K562 (cell line): ENCODE data around the gene CLNK. TPM values are rescaled to one million over a fixed set of nuclear protein-coding genes. Genes with fewer than 3 reads are reported as not detected.

ENCODE experiments used
- ATF2 ChIP-seq: sonication (generic); formaldehyde crosslinking; IDR thresholded peaks from 2 replicates; pipeline ENCODE4 v1.8.1; 2022; ENCODE audit warnings: missing genetic modification reagents
- CREB3 ChIP-seq: fragments of 450-650 bp; conservative IDR thresholded peaks from 2 replicates; pipeline ENCODE4 v1.6.1; 2016; ENCODE audit warnings: missing genetic modification characterization, low read depth, mild to moderate bottlenecking, missing compliant biosample characterization, moderate library complexity
- GTF2A2 ChIP-seq: IDR thresholded peaks from 2 replicates; pipeline ENCODE4 v1.6.1; 2016; ENCODE audit warnings: mild to moderate bottlenecking, missing genetic modification characterization, missing compliant biosample characterization
- HIVEP1 ChIP-seq: fragments of 250-450 bp; sonication (Bioruptor Pico); IDR thresholded peaks from 2 replicates; pipeline ENCODE4 v1.4.0; 2020; ENCODE audit warnings: mild to moderate bottlenecking
- HLTF ChIP-seq: fragments of 450-650 bp; IDR thresholded peaks from 2 replicates; pipeline ENCODE4 v1.6.1; 2016
- HMGN3 ChIP-seq: IDR thresholded peaks from 2 replicates; pipeline ENCODE4 v1.6.1; 2011; ENCODE audit warnings: borderline replicate concordance, low read depth, mild to moderate bottlenecking, mixed read lengths, low read length; ENCODE audit not compliant: insufficient read length; ENCODE audit errors: extremely low read depth
- RB1 ChIP-seq: fragments of 450-650 bp; IDR thresholded peaks from 2 replicates; pipeline ENCODE4 v1.6.1; 2017; ENCODE audit warnings: low read depth, mild to moderate bottlenecking
- RBM17 ChIP-seq: fragments of 200-400 bp; formaldehyde crosslinking; IDR thresholded peaks from 2 replicates; pipeline ENCODE4 v1.6.1; 2017; ENCODE audit warnings: low read depth, mild to moderate bottlenecking, low read length, borderline replicate concordance
- RBM22 ChIP-seq: fragments of 200-400 bp; formaldehyde crosslinking; IDR thresholded peaks from 2 replicates; pipeline ENCODE4 v1.6.1; 2018; ENCODE audit warnings: low read length, low read depth; ENCODE audit not compliant: poor library complexity, severe bottlenecking
- SIN3A ChIP-seq, 2 experiments: fragments of 150-350 bp in 1 of 2; IDR thresholded peaks; 2 replicates each; pipeline ENCODE4 v1.6.1; 2011 to 2016; ENCODE audit warnings: borderline replicate concordance in 2 of 2, low read depth in 2 of 2, low read length in 2 of 2, mild to moderate bottlenecking in 2 of 2, moderate library complexity in 2 of 2; ENCODE audit not compliant: control insufficient read depth in 1 of 2
- SNIP1 ChIP-seq: fragments of 450-650 bp; IDR thresholded peaks from 2 replicates; pipeline ENCODE4 v1.7.1; 2017; ENCODE audit warnings: low read depth, mild to moderate bottlenecking
- ZNF23 ChIP-seq: fragments of 250-450 bp; sonication (Bioruptor Pico); IDR thresholded peaks from 2 replicates; pipeline ENCODE4 v1.4.0; 2020; ENCODE audit warnings: mild to moderate bottlenecking
- ZNF41 ChIP-seq: fragments of 250-450 bp; sonication (Bioruptor Pico); conservative IDR thresholded peaks from 2 replicates; pipeline ENCODE4 v1.4.0; 2020; ENCODE audit warnings: mild to moderate bottlenecking
- ZNF609 ChIP-seq: sonication (generic); formaldehyde crosslinking; IDR thresholded peaks from 2 replicates; pipeline ENCODE4 v1.8.1; 2023; ENCODE audit warnings: missing genetic modification reagents, mild to moderate bottlenecking, borderline replicate concordance
- ZNF696 ChIP-seq: fragments of 250-450 bp; sonication (Bioruptor Pico); conservative IDR thresholded peaks from 2 replicates; pipeline ENCODE4 v1.4.0; 2020; ENCODE audit warnings: mild to moderate bottlenecking, moderate library complexity
- ZNF699 ChIP-seq: fragments of 250-450 bp; sonication (Bioruptor Pico); IDR thresholded peaks from 2 replicates; pipeline ENCODE4 v1.8.0; 2021; ENCODE audit warnings: mild to moderate bottlenecking, moderate library complexity; ENCODE audit not compliant: insufficient replicate concordance
- ZNF766 ChIP-seq: fragments of 200-800 bp; sonication (Bioruptor generic); conservative IDR thresholded peaks from 2 replicates; pipeline ENCODE4 v1.6.1; 2016; ENCODE audit warnings: missing genetic modification characterization, missing compliant biosample characterization
- ZNF79 ChIP-seq: fragments of 250-450 bp; sonication (Bioruptor Pico); IDR thresholded peaks from 2 replicates; pipeline ENCODE4 v1.4.0; 2020; ENCODE audit warnings: low read depth, mild to moderate bottlenecking, moderate library complexity
- ZSCAN32 ChIP-seq: fragments of 450-650 bp; formaldehyde crosslinking; IDR thresholded peaks from 2 replicates; pipeline ENCODE4 v1.4.0; 2020; ENCODE audit warnings: mild to moderate bottlenecking, moderate library complexity
- ZZZ3 ChIP-seq: fragments of 450-650 bp; IDR thresholded peaks from 2 replicates; pipeline ENCODE4 v1.6.1; 2016; ENCODE audit warnings: antibody characterized with exemption, mild to moderate bottlenecking, moderate library complexity
- polyA plus RNA-seq, 8 experiments: library from polyadenylated mRNA; depleted of rRNA in 4 of 8; stranded (reverse) in 5 of 8; unstranded in 3 of 8; fragments of >200 nt; fragmentation: Nextera tagmentation in 2 of 8; fragmentation: Illumina TruSeq in 1 of 8; extraction: Ambion mirVana in 2 of 8; extraction: Trizol in 1 of 8; gene quantifications; 2 replicates each; pipeline versions ENCODE4 v1.2.1 to v1.2.3, GENCODE V29; 2011 to 2014; ENCODE audit warnings: inconsistent platforms in 1 of 8, missing spikeins in 1 of 8
- total RNA-seq, 7 experiments: library from RNA; depleted of rRNA in 6 of 7; stranded (reverse); fragments of >200 nt in 6 of 7; fragmentation: Illumina TruSeq in 2 of 7; extraction: Trizol in 2 of 7; gene quantifications; 2 replicates each; pipeline versions ENCODE4 v1.2.1 to v1.2.3, GENCODE V29; 2011 to 2021; ENCODE audit warnings: low replicate concordance in 1 of 7

CLNK gene
- total and polyA plus RNA-seq, 9 of the 15 experiments (the other 6 are each of a cell fraction or from before 2014, with no cell fraction given) = not detected

- TF ChIP-seq ZNF609 (CRISPR knock-in tag) = no peak
- no peak for TF ChIP-seq HLTF
- TF ChIP-seq RB1 = no peak
- TF ChIP-seq ZNF41 (CRISPR knock-in tag) = no peak
- no peak for TF ChIP-seq ZNF696 (CRISPR knock-in tag)
- TF ChIP-seq HMGN3 = peak; percentile 9
- TF ChIP-seq SIN3A (IDR thresholded peaks at IDR 0.05; ENCODE audit: borderline replicate concordance in 2 of 2, control insufficient read depth in 1 of 2, low read depth in 2 of 2, low read length in 2 of 2) = peak in 1 of 2 experiments; percentile 49; a peak in 1 of 4 replicates
- TF ChIP-seq HIVEP1 (CRISPR knock-in tag) = no peak
- TF ChIP-seq ZNF699 = no peak
- no peak for TF ChIP-seq RBM17
- TF ChIP-seq ZNF79 (CRISPR knock-in tag) = no peak
- no peak for TF ChIP-seq SNIP1
- no peak for TF ChIP-seq CREB3 (tag)
- TF ChIP-seq RBM22 = no peak
- TF ChIP-seq ZSCAN32 (CRISPR knock-in tag) = no peak
- 0 out of 2 replicates have a peak, but pooled peaks have one; percentile 16 for TF ChIP-seq ZNF23 (CRISPR knock-in tag)
- no peak for TF ChIP-seq ATF2 (CRISPR knock-in tag)
- no peak for TF ChIP-seq GTF2A2 (tag)
- no peak for TF ChIP-seq ZNF766
- TF ChIP-seq ZZZ3 = 0 out of 2 replicates have a peak, but pooled peaks have one; percentile 52
Measured at GRCh38 chr4:10456595-10457254, 227.8 kb downstream of the CLNK start (continued).
